PFSK-1 (cell line): Measurements from ENCODE around the gene GGA1.

Source experiments
- FOXP2 ChIP-seq: optimal IDR thresholded peaks from 2 replicates; pipeline ENCODE3; 2011; ENCODE audit warnings: borderline replicate concordance, control low read depth, inconsistent platforms; ENCODE audit not compliant: insufficient read depth; ENCODE audit errors: extremely low read length, extremely low read depth
- POLR2AphosphoS5 ChIP-seq: IDR thresholded peaks from 2 replicates; pipeline ENCODE4 v1.6.1; 2012; ENCODE audit warnings: low read depth, mild to moderate bottlenecking, control low read depth, low read length, moderate library complexity
- SIN3A ChIP-seq: IDR thresholded peaks from 2 replicates; pipeline ENCODE4 v1.6.1; 2012; ENCODE audit warnings: mild to moderate bottlenecking, low read length, moderate library complexity, borderline replicate concordance; ENCODE audit not compliant: insufficient read depth
- TAF1 ChIP-seq: IDR thresholded peaks from 2 replicates; pipeline ENCODE4 v1.6.1; 2012; ENCODE audit warnings: low read length, control low read depth, borderline replicate concordance; ENCODE audit not compliant: insufficient read depth
- TF ChIP-seq, protein P1 (sequence below), 2 experiments: IDR thresholded peaks; 2 replicates each; pipeline versions ENCODE4 v1.6.1 to v1.8.0; 2011 to 2012; ENCODE audit warnings: low read depth in 2 of 2, low read length in 2 of 2, control low read depth in 1 of 2, inconsistent platforms in 1 of 2, mild to moderate bottlenecking in 1 of 2, moderate library complexity in 1 of 2; ENCODE audit not compliant: insufficient read depth in 1 of 2

The GGA1 gene

GRCh38 chr22:37626144-37626543 is 17.5 kb downstream of the GGA1 start:
- no peak for TF ChIP-seq FOXP2
- no peak for TF ChIP-seq POLR2AphosphoS5
- TF ChIP-seq, protein P1, sequence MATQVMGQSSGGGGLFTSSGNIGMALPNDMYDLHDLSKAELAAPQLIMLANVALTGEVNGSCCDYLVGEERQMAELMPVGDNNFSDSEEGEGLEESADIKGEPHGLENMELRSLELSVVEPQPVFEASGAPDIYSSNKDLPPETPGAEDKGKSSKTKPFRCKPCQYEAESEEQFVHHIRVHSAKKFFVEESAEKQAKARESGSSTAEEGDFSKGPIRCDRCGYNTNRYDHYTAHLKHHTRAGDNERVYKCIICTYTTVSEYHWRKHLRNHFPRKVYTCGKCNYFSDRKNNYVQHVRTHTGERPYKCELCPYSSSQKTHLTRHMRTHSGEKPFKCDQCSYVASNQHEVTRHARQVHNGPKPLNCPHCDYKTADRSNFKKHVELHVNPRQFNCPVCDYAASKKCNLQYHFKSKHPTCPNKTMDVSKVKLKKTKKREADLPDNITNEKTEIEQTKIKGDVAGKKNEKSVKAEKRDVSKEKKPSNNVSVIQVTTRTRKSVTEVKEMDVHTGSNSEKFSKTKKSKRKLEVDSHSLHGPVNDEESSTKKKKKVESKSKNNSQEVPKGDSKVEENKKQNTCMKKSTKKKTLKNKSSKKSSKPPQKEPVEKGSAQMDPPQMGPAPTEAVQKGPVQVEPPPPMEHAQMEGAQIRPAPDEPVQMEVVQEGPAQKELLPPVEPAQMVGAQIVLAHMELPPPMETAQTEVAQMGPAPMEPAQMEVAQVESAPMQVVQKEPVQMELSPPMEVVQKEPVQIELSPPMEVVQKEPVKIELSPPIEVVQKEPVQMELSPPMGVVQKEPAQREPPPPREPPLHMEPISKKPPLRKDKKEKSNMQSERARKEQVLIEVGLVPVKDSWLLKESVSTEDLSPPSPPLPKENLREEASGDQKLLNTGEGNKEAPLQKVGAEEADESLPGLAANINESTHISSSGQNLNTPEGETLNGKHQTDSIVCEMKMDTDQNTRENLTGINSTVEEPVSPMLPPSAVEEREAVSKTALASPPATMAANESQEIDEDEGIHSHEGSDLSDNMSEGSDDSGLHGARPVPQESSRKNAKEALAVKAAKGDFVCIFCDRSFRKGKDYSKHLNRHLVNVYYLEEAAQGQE (IDR thresholded peaks at IDR 0.05; ENCODE audit: insufficient read depth in 1 of 2, low read depth in 2 of 2, low read length in 2 of 2), result no peak
- no peak for TF ChIP-seq TAF1
- no peak for TF ChIP-seq SIN3A

DNA sequence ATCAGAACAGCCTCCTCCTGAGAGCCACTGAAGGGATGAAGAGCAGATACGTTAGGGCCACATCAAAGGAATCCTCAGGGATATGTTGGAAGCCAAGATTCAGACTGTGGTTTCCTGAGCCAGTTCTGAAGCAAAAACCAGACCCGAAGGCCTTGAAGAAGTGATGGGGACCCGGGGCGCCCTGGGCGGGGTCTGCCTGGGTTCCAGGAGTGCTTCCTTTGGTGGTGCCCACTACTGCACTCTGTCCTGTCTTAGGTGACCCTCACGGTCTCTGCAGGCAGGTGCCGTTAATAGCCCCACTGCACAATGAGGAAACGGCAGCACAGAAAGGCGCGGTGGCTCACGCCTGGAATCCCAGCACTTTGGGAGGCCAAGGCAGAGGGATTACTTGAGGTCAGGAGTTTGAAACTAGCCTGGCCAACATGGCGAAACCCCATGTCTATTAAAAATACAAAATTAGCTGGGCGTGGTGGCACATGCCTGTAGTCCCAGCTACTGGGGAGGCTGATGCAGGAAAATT is 18.0 kb downstream of the GGA1 start:
- TF ChIP-seq POLR2AphosphoS5 (no peak), TAF1 (no peak), SIN3A (no peak), FOXP2 (no peak)
- TF ChIP-seq, protein P1 (IDR thresholded peaks at IDR 0.05; ENCODE audit: insufficient read depth in 1 of 2, low read depth in 2 of 2, low read length in 2 of 2), result no peak

- TF ChIP-seq FOXP2, result no peak
These were observed 18.5 kb downstream of the GGA1 start for GRCh38 chr22:37627121-37627520.

DNA sequence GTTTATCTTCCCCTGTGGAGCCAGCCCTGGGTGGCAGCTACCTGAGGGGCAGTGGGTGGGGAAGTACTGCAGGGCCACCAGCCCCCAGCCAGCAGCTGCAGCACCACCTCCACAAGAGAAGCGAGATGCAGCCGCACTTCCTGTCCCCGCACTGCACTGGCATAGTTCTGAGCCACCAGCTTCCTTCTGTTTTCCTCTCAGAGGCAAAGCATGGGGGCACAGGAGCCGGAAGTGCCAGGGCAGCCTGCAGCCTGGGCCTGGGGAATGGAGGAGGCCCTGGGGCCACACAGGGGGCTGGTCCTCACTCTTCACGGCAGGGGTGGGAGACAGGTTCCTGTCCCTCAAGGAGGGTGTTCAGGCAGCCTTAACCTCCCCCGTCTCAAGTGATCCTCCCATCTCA is 18.9 kb downstream of the GGA1 start:
- TF ChIP-seq, protein P1 (IDR thresholded peaks at IDR 0.05; ENCODE audit: insufficient read depth in 1 of 2, low read depth in 2 of 2, low read length in 2 of 2), result no peak
- TF ChIP-seq SIN3A, result no peak
- no peak for TF ChIP-seq FOXP2
- no peak for TF ChIP-seq TAF1
- TF ChIP-seq POLR2AphosphoS5, result no peak

DNA sequence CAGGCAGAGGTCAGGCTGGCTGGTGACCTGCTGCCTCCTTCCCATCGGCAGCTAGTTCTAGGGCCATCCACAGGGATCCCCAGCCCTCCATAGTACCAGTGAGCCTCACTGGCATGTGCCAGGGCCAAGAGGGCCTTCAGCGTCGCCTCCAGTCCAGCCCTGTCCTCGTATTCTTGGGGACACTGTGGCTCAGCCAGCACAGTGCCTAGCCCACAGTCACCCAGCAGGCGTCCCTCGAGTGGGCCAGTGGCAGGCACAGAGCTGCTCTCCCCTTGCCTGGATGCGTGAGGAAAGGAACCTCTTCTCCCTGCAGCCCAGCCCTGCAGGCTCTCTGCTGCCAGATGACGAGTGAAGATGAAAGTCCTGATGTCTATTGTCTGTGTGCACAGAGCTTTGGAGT is 20.2 kb downstream of the GGA1 start:
- TF ChIP-seq POLR2AphosphoS5 (no peak), SIN3A (no peak), TAF1 (no peak), FOXP2 (no peak)
- TF ChIP-seq, protein P1 (IDR thresholded peaks at IDR 0.05; ENCODE audit: insufficient read depth in 1 of 2, low read depth in 2 of 2, low read length in 2 of 2), result no peak
